HG02610 (cell line): ENCODE results near the gene CFC1.
"Not testable (repeated sequence)": the region's sequence is repeated elsewhere in the genome, so short reads cannot be mapped to it uniquely, and the experiment has no call there.

Experiments
- ATAC-seq: cut with Tn5 transposase; IDR thresholded peaks from one replicate; pipeline ENCODE4 v1.9.1; 2021; ENCODE audit warnings: mild to moderate bottlenecking, moderate library complexity; ENCODE audit not compliant: unreplicated experiment

Gene CFC1

DNA sequence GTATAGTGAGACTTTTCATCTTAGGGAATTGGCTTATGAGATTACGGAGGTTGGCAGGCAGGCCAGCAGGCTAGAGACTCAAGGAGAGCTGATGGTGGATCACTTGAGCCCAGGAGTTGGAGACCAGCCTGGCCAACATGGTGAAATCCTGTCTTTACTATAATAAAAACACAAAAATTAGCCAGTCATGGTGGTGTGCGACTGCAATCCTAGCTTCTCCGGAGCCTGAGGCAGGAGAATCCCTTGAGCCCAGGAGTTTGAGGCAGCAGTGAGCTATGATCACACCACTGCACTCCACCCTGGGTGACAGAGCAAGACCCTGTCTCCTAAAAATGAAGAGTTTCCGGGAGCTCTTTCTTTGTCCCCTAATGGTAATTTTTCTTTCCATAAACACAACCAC is 14.6 kb downstream of the CFC1 start:
- ATAC-seq, result not testable (repeated sequence)

DNA sequence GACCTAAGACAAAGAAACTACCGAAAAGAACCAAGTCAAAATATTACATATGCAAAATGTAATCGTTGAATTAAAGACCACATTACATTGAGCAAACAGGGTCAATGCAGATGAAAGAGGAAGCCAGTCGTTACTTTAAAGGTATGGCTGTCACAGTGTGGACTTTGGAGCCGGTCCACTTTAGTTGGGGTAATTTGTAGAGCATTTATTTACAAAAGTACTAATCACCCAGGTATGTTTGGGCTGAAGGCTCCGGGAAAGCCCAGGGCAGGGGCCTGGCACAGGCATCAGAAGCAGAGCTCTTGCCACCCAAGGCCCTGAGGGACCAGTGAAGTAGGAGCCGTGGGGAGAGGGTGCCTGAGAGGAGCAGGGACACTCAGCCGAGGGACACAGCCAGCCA is 15.8 kb downstream of the CFC1 start:
- not testable (repeated sequence) for ATAC-seq

DNA sequence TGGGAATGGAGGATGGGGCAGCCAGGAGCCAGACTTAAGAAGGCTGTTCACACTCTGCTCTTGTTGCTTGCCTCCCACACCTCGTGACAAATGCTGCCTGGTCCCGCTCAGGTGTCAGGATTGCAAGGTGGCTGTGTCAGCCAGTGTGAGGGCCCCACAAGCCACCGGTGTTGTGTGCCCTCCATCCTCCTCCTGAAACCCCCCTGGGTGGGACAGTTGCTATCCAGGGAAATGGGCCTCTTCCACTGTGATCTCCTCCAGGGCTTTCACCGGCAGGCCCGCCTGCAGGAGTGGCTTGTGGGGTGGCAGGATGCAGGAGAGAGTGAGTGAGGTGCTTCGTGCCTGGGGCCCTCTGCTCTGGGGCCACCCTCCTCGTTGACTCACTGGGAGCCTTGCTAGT is 16.4 kb downstream of the CFC1 start:
- ATAC-seq, result not testable (repeated sequence)

DNA sequence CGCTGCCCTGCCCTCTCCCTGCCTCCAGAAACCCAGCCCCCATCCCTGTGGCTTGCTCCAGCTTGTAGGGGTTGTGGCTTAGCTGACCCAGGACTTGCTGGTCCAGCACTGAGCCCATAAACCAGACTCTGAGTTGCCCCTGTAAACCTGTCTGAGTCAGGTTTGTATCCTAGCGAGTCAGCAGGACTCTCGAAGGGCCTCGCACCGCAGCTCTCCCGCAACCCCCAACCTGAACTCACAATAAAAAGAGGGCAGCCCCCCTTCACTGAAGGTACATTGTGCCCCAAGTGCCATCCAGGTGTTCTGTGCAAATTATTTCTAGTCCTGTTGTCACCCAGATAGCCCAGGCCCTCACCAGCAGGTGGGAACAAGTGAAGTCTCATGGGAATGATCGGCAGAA is 17.9 kb downstream of the CFC1 start:
- not testable (repeated sequence) for ATAC-seq

DNA sequence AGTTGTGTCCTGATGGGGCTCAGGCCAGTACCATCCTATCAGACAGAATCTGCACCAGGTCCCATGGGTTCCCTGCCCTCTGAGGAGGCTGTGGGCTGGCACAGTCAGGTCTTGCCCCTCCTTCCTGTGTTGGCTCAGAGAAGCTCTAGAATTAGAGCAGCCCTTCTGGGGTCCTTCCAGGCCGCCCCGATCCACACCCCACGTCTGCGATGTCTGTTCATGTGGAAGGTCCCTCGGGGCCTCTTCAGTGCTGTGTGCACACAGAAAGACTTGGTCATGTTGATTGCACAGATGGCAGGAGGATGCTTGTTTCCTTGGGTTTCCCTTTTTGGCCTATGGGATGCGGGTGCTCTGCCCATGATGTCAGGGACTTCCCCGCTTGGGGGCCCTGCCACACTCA is 20.3 kb downstream of the CFC1 start:
- ATAC-seq, result not testable (repeated sequence)

DNA sequence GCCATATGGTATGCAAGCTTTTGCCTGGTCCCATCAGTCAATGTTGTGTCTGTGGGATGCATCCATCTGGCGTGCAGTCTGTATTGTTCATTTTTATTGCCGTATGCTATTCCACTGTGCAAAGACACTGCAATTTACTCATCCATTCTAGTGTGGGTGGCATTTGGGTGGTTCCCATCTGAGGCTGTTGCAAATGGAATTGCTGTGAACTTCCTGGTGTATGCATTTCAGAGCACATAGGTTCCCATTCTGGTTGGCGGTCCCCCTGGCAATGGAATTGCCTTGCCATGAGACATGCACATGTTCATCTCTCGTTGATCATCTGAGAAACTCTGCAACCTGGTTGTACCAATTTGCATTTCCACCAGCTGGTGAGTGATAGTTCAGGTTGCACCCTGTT is 21.8 kb downstream of the CFC1 start:
- not testable (repeated sequence) for ATAC-seq

DNA sequence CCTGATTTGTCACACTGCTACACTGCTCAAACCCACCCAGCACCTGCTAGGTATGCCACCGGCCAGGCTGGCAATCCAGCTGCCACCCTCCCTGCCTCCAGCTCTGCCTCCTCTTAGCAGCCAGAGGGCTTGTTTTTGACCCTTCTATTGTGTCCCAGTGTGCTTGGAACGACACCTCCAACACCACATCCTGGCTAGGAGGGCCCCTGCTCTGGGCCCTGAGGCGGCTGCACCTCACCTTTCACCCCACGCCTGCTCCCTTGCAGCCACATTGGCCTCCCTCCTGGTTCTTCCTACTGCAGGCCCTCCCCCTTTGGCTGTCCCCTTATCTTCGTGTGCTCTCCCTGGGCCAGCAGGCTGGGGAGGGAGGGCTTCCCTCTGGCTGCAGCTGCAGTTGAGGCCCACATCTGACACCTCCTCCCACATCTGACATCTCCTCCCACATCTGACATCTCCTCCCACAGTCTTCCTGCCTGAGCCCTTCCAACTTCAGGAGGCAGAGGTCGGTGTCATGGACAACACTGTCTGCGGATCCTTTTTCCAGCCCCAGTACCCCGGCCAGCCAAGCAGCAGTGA is 23.1 kb downstream of the CFC1 start:
- ATAC-seq, result not testable (repeated sequence)

DNA sequence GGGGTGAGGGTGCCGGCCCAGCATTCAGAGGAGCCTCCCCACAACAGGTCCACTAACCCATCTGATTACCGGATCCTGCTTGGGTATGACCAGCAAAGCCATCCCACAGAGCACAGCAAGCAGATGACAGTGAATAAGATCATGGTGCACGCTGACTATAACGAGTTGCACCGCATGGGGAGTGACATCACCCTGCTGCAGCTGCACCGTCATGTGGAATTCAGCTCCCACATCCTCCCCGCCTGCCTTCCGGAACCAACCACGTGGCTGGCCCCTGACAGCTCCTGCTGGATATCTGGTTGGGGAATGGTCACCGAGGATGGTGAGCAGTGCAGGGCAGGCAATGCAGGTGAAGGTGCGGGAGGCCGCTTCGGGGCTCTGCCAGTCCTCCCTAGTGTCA is 25.1 kb downstream of the CFC1 start:
- ATAC-seq, result not testable (repeated sequence)

DNA sequence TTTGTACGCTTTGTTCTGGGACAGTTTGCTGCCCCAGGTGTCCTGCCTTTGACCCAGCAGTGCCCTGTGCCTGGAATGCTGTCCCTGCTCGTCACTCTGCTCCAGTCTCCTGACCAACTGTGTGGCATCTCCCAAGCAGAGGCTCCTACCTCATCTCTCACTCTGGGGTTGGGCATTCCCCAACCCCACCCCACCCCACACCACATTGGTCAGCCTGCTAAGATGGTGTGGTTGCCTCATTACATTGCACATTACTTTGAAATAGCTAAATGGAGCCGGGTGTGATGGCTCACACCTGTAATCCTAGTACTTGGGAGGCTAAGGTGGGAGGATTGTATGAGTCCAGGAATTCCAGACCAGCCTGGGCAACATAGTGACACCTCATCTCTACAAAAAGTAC is 27.4 kb downstream of the CFC1 start:
- ATAC-seq, result not testable (repeated sequence)

DNA sequence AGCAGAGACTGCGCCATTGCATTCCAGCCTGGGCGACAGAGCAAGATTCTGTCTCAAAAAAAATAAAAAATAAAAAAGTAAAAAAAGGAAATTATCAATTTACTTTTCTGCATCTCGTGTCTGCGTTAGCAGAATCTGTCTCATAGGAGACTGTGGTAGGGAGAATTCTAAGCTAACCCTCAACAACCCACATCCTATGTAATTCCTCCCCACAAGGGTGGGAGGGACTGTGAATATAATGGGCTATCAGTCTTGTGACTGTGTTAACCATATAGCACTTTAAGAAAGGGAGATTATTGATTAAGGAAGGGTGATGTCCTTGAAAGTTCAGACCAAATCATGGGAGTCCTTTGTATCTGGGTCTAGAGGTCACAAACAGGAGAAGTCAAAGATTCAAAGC is 33.2 kb downstream of the CFC1 start:
- not testable (repeated sequence) for ATAC-seq

DNA sequence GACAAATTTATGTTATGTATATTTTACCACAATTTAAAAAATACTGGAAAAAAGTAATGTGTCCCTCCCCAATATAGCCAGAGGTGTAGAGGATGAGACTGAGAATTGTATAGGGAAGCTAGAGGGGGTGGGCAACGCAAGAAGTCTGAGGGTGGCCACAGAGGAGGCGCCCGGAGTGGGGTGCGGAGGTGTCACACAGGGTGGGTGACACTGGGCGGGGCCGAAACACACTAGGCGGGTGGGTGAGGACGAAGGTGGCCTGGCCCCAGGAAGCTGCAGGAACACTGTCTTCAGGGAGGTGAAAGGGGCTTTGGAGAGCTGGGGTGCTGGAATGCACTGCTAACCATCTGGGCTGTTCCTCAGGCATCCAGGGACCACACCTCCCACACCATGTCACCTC is 42.9 kb downstream of the CFC1 start:
- ATAC-seq, result not testable (repeated sequence)

DNA sequence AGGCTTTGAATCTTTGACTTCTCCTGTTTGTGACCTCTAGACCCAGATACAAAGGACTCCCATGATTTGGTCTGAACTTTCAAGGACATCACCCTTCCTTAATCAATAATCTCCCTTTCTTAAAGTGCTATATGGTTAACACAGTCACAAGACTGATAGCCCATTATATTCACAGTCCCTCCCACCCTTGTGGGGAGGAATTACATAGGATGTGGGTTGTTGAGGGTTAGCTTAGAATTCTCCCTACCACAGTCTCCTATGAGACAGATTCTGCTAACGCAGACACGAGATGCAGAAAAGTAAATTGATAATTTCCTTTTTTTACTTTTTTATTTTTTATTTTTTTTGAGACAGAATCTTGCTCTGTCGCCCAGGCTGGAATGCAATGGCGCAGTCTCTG is 45.2 kb downstream of the CFC1 start:
- not testable (repeated sequence) for ATAC-seq

DNA sequence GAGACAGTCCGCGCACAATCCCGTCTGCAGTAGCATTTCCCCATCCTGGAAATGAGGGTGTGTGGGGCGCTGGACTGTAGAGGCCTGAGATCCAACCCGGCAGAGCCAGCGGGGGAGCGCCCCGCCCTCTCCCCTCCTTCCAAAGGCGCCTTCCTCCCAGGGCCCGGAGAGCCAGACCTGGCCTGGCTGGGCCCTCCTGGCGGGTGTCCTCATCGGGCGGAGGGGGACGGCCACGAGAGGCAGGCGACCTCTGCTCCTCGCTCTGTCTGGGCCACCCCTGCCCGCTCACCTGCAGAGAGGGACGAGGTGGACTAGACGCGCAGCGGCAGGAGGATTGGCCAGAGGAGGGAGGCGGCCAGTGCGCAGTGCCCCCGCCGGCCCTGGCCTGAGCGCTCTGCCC is 49.9 kb downstream of the CFC1 start:
- ATAC-seq, result not testable (repeated sequence)

DNA sequence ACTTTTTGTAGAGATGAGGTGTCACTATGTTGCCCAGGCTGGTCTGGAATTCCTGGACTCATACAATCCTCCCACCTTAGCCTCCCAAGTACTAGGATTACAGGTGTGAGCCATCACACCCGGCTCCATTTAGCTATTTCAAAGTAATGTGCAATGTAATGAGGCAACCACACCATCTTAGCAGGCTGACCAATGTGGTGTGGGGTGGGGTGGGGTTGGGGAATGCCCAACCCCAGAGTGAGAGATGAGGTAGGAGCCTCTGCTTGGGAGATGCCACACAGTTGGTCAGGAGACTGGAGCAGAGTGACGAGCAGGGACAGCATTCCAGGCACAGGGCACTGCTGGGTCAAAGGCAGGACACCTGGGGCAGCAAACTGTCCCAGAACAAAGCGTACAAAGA is 51.0 kb downstream of the CFC1 start:
- ATAC-seq, result not testable (repeated sequence)

DNA sequence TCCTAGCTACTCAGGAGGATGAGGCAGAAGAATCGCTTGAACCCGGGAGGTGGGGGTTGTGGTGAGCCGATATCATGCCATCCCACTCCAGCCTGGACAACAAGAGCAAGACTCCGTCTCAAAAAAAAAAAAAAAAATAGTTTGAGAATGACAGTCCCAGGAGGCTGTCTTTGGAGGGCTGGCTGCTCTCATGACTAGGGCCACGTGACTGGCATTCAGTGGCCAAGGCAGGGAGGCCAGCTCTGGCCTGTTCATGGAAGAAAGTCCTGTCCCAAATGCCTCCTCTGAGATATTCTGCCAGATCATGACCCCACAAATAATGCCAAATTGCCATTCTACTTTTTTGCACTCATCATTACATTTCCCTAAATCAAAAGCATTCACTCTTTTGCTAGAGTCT is 54.4 kb downstream of the CFC1 start:
- ATAC-seq, result not testable (repeated sequence)

DNA sequence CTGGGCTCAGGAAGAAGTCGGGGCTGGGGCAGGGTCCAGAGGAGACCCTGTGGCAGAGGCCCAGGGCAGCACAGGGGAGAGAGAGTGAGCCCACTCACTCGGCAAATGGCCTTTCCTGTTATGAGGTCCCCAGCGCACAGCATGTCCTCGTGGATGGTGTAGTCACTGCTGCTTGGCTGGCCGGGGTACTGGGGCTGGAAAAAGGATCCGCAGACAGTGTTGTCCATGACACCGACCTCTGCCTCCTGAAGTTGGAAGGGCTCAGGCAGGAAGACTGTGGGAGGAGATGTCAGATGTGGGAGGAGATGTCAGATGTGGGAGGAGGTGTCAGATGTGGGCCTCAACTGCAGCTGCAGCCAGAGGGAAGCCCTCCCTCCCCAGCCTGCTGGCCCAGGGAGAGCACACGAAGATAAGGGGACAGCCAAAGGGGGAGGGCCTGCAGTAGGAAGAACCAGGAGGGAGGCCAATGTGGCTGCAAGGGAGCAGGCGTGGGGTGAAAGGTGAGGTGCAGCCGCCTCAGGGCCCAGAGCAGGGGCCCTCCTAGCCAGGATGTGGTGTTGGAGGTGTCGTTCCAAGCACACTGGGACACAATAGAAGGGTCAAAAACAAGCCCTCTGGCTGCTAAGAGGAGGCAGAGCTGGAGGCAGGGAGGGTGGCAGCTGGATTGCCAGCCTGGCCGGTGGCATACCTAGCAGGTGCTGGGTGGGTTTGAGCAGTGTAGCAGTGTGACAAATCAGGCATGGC is 55.4 kb downstream of the CFC1 start:
- not testable (repeated sequence) for ATAC-seq

DNA sequence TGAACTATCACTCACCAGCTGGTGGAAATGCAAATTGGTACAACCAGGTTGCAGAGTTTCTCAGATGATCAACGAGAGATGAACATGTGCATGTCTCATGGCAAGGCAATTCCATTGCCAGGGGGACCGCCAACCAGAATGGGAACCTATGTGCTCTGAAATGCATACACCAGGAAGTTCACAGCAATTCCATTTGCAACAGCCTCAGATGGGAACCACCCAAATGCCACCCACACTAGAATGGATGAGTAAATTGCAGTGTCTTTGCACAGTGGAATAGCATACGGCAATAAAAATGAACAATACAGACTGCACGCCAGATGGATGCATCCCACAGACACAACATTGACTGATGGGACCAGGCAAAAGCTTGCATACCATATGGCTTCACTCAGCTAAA is 56.6 kb downstream of the CFC1 start:
- ATAC-seq, result not testable (repeated sequence)
